ENCODE measurements around the gene RASSF8.

DNA sequence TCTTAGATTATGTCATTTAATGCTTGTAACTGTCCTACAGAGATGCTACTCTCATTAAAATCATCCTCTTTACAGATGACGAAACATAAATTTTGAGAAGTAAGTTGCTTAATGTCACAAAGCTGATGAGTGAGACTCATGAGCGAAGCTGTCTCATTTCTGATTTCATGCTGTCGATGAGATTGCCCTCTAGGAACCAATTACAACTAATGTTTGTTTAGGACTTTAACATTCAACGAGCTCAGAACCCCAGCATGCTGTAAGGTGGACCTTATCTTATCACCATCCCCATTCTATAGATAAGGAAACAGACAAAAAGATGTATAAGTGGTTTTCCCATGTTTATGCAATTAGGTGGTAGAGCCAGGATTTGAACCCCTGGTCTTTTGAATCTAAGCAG lies 143.3 kb downstream of the RASSF8 start:
- TF ChIP-seq, protein P1, sequence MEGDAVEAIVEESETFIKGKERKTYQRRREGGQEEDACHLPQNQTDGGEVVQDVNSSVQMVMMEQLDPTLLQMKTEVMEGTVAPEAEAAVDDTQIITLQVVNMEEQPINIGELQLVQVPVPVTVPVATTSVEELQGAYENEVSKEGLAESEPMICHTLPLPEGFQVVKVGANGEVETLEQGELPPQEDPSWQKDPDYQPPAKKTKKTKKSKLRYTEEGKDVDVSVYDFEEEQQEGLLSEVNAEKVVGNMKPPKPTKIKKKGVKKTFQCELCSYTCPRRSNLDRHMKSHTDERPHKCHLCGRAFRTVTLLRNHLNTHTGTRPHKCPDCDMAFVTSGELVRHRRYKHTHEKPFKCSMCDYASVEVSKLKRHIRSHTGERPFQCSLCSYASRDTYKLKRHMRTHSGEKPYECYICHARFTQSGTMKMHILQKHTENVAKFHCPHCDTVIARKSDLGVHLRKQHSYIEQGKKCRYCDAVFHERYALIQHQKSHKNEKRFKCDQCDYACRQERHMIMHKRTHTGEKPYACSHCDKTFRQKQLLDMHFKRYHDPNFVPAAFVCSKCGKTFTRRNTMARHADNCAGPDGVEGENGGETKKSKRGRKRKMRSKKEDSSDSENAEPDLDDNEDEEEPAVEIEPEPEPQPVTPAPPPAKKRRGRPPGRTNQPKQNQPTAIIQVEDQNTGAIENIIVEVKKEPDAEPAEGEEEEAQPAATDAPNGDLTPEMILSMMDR (optimal IDR thresholded peaks at IDR 0.05 in 1 of 3, IDR thresholded peaks at IDR 0.05 in 1 of 3, conservative IDR thresholded peaks at IDR 0.05 in 1 of 3; ENCODE audit: extremely low read depth in 1 of 3, insufficient read depth in 2 of 3, low read length in 3 of 3): no peak
- no peak for TF ChIP-seq EZH2 (IDR thresholded peaks at IDR 0.05; ENCODE audit: low read length)

All from keratinocyte (primary cell).